GF-D8 (cell line): Measurements from ENCODE around the gene COLEC11.
A peak's percentile ranks its signal among the peaks of the same experiment; 100 is the strongest.

ENCODE experiments used
- DNase-seq: peaks from one replicate; lab custom pipeline; 2025; lab: John Stamatoyannopoulos, UW

The COLEC11 gene

DNA sequence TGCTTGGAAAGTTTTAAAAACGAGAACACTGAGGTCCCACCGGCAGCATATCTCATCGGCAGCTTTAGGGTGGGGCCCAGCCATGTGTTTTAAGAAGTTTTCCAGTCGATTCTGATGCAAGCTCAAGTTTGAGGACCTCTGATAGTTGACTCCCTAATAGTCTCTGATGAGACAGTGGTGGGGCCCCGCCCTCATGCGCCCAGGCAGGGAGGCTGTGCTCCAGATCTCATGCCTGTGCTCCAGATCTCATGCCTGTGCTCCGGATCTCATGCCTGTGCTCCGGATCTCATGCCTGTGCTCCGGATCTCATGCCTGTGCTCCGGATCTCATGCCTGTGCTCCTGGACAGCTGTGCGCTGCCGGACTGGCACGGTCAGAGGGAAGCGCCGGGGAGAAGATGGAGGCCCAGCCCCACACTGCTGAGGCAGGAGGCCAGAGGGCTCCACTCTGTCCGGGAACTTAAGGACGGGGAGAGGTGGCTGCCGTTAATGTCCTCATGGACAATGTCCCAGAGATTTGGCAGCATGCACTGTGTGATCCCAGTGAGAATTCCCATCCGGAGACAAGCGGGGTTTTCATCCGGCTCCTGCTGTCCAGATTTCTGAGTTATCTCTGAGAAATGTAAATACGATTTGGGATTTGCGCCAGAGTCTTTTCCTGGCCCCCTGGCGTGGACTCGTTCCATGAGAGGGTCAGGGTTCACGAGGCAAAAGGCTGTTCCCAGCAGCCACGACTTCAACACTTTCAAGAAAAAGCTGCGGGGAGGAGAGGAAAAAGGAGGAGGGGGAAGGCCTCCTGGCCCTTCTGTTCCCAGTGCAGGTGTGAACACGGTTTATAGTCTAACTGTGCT is 9.4 kb upstream of the COLEC11 start:
- DNase-seq, result no peak

GRCh38 chr2:3586220-3586619 is 8.7 kb upstream of the COLEC11 start:
- DNase-seq, result no peak

GRCh38 chr2:3587021-3587420 is 7.9 kb upstream of the COLEC11 start:
- no peak for DNase-seq

DNA sequence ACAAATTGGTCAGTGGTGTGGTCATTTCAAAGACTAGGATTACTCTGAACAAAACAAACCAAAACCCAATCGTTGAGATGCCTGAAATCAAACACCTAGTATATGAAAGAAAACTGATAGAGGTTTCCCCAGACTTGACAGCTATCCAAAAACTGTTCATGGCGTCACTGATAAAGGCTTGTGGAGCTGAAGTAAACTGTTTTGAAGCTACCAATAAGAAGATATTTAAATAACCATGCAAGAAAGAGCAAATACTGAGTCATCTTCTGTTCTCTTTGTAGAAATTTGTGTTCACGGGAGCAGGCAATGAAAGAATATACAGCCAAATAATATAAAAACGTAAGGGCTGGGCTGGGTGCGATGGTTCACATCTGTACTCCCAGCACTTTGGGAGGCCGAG is 7.5 kb upstream of the COLEC11 start:
- no peak for DNase-seq

GRCh38 chr2:3588084-3588483 is 6.8 kb upstream of the COLEC11 start:
- DNase-seq, result no peak

DNA sequence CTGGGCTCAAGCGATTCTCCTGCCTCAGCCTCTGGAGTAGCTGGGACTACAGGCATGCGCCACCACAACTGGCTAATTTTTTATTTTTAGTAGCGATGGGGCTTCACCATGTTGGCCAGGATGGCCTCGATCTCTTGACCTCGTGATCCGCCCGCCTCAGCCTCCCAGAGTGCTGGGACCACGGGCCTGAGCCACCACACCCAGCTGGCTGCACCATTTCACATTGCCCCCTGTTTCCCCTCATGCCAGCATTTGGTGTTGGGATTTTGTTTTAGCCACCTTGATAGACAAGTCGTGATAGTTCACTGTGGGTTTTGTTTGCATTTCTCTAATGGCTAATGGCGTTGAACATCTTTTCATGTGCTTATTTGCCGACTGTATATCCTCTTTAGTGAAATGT is 5.8 kb upstream of the COLEC11 start:
- DNase-seq, result no peak

DNA sequence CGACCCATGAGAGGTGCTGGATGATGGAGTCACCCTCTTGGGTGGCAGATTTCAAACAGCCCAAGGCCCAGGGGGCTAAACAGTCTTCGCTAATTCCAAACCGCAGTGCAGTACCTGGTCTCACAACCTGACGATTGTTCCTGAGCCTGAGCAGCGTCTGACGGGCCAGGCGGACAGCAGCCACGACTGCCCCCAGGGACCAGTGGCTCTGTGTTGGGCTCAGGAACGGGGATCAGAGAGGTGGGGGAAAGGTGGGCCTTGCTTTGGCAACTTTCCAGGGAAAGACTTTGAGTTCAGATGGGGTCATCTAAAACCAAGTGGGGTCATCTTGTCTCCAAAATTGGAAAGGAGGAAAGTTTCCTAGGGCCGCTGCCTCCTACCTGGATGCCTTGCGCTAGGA is 492 bp downstream of the COLEC11 start:
- no peak for DNase-seq

- no peak for DNase-seq
Observed at GRCh38 chr2:3595985-3596384, 1.1 kb downstream of the COLEC11 start.

- DNase-seq, result no peak
Observed at GRCh38 chr2:3596901-3597417, 2.0 kb downstream of the COLEC11 start.

- no peak for DNase-seq
Observed at GRCh38 chr2:3597567-3597966, 2.7 kb downstream of the COLEC11 start.

- no peak for DNase-seq
Observed at GRCh38 chr2:3598197-3598910, 3.4 kb downstream of the COLEC11 start.

DNA sequence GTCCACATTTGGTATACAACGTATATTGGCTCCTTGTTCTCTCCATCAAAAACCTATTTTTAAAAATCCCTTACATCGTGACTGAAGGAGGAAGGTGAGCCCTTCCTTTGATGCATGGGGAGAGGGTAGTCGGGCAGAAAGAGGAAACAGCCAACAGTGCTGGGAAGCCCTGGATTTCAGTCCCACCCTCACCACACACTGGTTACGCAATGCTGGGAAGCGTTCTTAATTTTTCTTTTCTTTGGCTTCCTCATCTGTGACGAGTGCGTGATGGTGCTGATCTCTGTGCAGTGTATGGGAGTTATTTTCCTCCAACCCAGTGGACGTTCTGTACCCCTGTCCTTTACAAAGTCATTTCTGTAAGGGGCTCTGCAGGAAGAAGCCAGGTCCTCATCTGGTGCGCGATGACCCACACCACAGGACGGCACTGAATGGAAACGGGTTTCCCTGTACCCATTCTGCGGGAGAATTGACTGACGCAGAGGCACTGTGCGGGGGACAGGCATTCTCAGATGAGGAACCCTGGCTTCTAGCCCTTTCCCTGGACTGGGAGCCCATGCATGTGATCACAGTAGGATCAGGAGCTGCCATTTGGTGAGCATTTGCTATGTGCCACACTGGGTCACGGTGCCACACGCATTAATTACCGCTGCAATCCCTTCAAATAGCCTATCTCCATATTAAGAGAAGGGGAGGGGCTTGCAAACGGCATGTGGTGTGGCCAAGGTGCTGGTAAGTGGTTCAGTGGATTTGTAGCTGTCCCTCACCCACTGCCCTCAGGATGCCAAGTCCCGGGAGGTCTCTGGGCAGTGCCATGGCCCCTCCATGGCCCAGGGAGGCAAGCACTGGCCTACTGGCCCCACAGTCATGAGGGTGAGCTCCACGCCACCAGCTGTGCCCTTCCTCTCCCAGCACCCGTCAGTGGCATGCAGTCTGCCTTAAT is 4.3 kb downstream of the COLEC11 start:
- DNase-seq, result no peak

- no peak for DNase-seq
Observed at GRCh38 chr2:3600256-3600855, 5.4 kb downstream of the COLEC11 start.

GRCh38 chr2:3601561-3602271 is 6.8 kb downstream of the COLEC11 start:
- no peak for DNase-seq

- DNase-seq, result no peak
Observed at GRCh38 chr2:3602553-3603339, 7.8 kb downstream of the COLEC11 start.

DNA sequence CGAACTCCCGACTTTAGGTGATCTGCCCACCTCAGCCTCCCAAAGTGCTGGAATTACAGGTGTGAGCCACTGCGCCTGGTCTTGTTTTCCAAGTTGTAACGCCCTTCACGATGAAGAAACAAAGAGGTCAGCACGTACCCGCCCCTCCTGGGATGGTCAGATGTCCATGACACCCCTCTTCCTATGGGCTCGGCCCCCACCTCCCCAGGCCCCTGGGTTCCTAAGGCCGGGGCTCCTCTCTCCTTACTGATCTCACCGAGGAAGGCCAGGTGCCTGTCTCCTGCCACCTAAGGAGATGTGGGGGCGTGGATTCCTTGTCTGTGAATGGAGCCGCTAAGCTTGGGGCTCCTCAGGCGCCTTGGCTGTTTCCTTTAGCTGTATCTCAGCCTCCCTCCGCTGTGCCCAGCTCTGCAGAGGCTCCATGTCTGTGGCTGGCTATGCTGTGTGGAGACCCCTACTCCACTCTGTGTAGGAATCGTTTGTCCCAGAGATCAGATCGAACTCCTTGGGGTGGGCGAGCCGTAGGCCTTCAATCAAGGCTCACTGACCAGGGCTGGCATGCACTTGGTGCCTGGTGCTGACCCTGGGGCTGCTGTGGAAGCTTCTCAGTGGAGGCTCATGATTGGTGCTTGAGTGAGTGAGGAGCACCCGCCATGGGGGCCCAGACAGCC is 8.8 kb downstream of the COLEC11 start:
- DNase-seq, result no peak

DNA sequence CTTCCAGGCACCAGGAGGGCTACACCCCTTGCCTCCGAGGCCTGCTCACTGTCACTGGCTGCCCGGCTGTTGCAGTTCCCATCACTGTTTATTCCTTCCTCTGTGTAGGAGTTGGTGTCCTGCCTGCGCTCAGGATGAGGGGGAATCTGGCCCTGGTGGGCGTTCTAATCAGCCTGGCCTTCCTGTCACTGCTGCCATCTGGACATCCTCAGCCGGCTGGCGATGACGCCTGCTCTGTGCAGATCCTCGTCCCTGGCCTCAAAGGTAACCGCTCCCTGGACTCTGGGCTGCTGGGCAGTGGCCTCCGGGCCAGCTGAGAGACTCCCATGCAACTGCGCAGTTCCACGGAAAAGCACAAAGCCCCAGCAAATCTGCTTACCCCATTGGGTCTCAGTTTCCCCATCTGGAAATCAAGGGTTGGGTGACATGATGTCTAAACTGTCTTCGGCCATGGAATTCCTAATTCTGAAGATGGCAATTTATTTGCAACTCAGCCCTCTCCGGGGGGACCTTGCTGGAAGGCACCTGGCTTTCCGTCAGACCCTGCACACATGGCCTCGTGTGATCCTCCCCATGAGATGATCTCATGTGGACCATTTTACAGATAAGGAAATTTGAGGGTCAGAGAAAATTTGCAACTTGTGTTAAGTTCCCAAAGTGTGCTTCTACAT is 9.4 kb downstream of the COLEC11 start:
- no peak for DNase-seq

GRCh38 chr2:3604991-3605961 is 10.4 kb downstream of the COLEC11 start:
- peak; percentile 32 for DNase-seq
